Breast epithelium (tissue), 4 donors: ENCODE measurements around the gene MTUS2. TPM values are rescaled to one million over a fixed set of nuclear protein-coding genes. Genes with fewer than 3 reads are reported as not detected.

ENCODE experiments used
- DNase-seq, 2 donors: peaks; one replicate each; pipeline ENCODE4 v3.0.0-alpha.2; 2019; ENCODE audit warnings: low spot score in 2 of 2
- H3K27ac ChIP-seq, 2 donors: fragments of 200-600 bp; sonication (generic) in 1 of 2; one replicate each; pipeline ENCODE4 v1.5.1; 2016 to 2019; ENCODE audit warnings: mild to moderate bottlenecking in 1 of 2
- H3K27me3 ChIP-seq, 2 donors: fragments of 200-600 bp; sonication (generic) in 1 of 2; one replicate each; pipeline versions ENCODE4 v1.5.1 to v1.6.0; 2017 to 2019; ENCODE audit warnings: control low read depth in 1 of 2, mild to moderate bottlenecking in 1 of 2
- H3K36me3 ChIP-seq: fragments of 200-600 bp; one replicate; pipeline ENCODE4 v1.5.1; 2019
- H3K4me1 ChIP-seq, 2 donors: fragments of 200-600 bp; sonication (generic); one replicate each; pipeline ENCODE4 v1.5.1; 2016 to 2019; ENCODE audit warnings: control low read depth in 1 of 2
- H3K4me3 ChIP-seq, 3 donors: fragments of 200-600 bp; sonication (generic); 1 replicate in 2 of 3; 2 replicates in 1 of 3; pipeline ENCODE4 v1.5.1; 2016 to 2019; ENCODE audit warnings: mild to moderate bottlenecking in 3 of 3, moderate library complexity in 2 of 3
- H3K9me3 ChIP-seq, 2 donors: fragments of 200-600 bp; sonication (generic) in 1 of 2; one replicate each; pipeline ENCODE4 v1.5.1; 2016 to 2019; ENCODE audit warnings: control low read depth in 1 of 2
- POLR2A ChIP-seq: fragments of 450-650 bp; IDR thresholded peaks from one replicate; pipeline ENCODE4 v1.6.1; 2016; ENCODE audit warnings: antibody characterized with exemption, mild to moderate bottlenecking, moderate library complexity
- POLR2AphosphoS5 ChIP-seq, 3 donors: sonication (generic); formaldehyde crosslinking; IDR thresholded peaks; one replicate each; pipeline ENCODE4 v1.6.1; 2017; ENCODE audit warnings: antibody characterized with exemption in 3 of 3
- intact Hi-C: fragments of 100-400 bp; cut with DNase I; formaldehyde crosslinking; loops from one replicate; pipeline ENCODE4 v1.15.1; 2023; ENCODE audit warnings: low total_unique reads
- total RNA-seq, 3 donors: library from RNA; depleted of rRNA; stranded (reverse); fragments of >200 nt; gene quantifications; one replicate each; pipeline ENCODE4 v1.1.0, GENCODE V29; 2016
- TF ChIP-seq, protein P1 (sequence below), 3 donors: fragments of 450-650 bp; IDR thresholded peaks; one replicate each; pipeline ENCODE4 v1.5.1; 2016 to 2017; ENCODE audit warnings: antibody characterized with exemption in 3 of 3, mild to moderate bottlenecking in 3 of 3, moderate library complexity in 3 of 3

The MTUS2 gene
- total RNA-seq, 3 donors from 2014 or later = under 0.01 to 1.0 TPM; not detected in 1

DNA sequence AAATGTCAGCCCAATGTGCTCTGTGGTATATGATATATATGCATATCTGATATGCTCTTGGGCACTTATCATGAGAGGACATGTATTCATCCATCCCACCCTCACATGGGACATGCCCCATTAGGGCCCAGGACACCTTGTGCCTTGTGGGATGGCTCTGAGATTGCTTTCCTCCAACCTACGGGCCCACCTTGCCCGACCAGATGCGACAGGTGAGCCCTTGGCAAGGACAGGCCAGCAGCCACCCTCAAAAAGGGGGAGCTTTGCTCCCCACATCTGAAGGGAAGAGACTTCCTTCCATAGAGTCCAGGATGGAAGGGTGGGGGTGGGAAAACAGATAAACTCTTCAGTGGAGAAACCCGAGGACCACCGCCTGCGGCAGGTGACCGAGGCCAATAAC is 716.7 kb downstream of the MTUS2 start:
- H3K4me1 ChIP-seq = no peaks in the 10 kb centered on the region
- H3K27me3 ChIP-seq = no peaks in the 10 kb centered on the region
- no peak overlapping the region for H3K4me3 ChIP-seq
- DNase-seq = no peak
- H3K9me3 ChIP-seq = no peaks in the 10 kb centered on the region
- TF ChIP-seq, protein P1, sequence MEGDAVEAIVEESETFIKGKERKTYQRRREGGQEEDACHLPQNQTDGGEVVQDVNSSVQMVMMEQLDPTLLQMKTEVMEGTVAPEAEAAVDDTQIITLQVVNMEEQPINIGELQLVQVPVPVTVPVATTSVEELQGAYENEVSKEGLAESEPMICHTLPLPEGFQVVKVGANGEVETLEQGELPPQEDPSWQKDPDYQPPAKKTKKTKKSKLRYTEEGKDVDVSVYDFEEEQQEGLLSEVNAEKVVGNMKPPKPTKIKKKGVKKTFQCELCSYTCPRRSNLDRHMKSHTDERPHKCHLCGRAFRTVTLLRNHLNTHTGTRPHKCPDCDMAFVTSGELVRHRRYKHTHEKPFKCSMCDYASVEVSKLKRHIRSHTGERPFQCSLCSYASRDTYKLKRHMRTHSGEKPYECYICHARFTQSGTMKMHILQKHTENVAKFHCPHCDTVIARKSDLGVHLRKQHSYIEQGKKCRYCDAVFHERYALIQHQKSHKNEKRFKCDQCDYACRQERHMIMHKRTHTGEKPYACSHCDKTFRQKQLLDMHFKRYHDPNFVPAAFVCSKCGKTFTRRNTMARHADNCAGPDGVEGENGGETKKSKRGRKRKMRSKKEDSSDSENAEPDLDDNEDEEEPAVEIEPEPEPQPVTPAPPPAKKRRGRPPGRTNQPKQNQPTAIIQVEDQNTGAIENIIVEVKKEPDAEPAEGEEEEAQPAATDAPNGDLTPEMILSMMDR (IDR thresholded peaks at IDR 0.05) = no peak
- TF ChIP-seq POLR2AphosphoS5 (IDR thresholded peaks at IDR 0.05) (no peak), POLR2A (no peak)
- no peak overlapping the region for H3K27ac ChIP-seq
- no peaks in the 10 kb centered on the region for H3K36me3 ChIP-seq
- intact Hi-C loops = no loop called here

DNA sequence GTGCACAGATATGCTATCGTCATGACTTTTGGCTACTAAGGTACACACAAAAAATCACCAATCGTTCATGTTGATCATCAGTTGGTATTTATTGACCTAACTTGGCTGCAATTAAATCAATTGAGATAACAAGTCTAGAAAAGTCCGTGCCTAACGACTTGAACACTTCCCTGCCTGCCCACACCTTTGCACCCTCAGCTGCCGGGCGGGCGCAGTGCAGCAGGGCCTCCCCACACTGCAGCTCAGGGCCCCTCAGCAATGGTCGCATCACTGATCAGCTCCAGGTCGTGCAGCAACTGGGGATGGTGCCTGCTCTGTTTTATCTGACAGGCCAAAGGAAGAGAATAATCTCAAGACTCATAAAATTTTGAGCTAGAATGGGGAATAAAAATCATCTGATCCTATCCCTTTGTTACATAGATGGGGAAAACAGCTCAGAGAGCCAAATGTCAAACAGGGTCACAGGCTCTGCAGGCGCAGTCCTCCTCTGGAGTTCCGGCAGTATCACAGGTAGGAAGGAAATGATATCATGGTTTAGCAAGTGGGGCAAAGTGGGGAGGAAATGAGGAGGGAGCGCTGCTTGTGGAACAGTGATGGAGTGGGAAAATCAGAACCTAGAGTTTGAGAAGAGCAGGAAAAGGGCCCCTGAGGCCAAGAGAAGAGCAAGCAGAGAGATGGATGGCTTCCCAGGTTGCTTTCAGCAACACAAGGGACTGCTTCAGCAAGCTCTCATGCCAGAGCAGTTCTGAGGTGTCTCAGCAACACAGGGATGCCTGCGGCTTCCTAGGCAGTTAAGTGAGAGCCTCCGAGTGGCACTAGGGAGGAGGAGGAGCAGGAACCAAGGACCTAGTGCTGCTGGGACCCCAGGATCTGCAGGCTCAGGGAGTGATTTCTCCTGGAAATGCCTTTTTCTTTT is 717.9 kb downstream of the MTUS2 start:
- no peak overlapping the region for H3K27ac ChIP-seq

DNA sequence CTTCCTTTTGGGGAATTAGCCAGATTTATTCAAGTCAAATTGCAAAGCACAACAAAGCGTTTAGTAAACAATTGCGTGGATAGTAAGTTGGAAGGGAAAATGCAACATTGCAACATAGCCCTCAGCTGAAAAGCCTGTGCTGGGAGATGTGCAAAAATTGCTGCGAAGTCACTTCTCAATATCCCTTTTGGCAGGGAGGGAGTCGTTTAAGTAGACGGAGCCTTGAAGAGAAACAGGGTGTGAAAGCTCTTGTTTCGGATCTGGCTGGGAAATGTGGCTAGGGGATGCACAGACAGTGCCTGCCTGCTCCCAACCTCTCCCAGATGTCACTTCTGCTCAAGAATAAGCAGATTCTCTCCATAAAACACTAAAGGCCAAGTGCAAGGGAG is 718.5 kb downstream of the MTUS2 start:
- no peak overlapping the region for H3K4me3 ChIP-seq
- H3K27me3 ChIP-seq = no peaks in the 10 kb centered on the region
- no peak for TF ChIP-seq POLR2AphosphoS5 (IDR thresholded peaks at IDR 0.05)
- TF ChIP-seq, protein P1 (IDR thresholded peaks at IDR 0.05) = no peak
- no peak for TF ChIP-seq POLR2A
- H3K4me1 ChIP-seq = no peaks in the 10 kb centered on the region
- no peaks in the 10 kb centered on the region for H3K36me3 ChIP-seq
- no peak overlapping the region for H3K27ac ChIP-seq
- no peak for DNase-seq
- intact Hi-C loops = no loop called here
- no peaks in the 10 kb centered on the region for H3K9me3 ChIP-seq

More for the DNA sequence above, 717.9 kb downstream of the MTUS2 start:
- Histone ChIP-seq H3K4me1 (no peaks in the 10 kb centered on the region), H3K9me3 (no peaks in the 10 kb centered on the region), H3K27me3 (no peaks in the 10 kb centered on the region), H3K36me3 (no peaks in the 10 kb centered on the region), H3K4me3 (no peak overlapping the region)
- no peak for DNase-seq
- TF ChIP-seq POLR2A = no peak
- TF ChIP-seq, protein P1 (IDR thresholded peaks at IDR 0.05) = no peak
- TF ChIP-seq POLR2AphosphoS5 (IDR thresholded peaks at IDR 0.05) = no peak
- intact Hi-C loops = no loop called here

DNA sequence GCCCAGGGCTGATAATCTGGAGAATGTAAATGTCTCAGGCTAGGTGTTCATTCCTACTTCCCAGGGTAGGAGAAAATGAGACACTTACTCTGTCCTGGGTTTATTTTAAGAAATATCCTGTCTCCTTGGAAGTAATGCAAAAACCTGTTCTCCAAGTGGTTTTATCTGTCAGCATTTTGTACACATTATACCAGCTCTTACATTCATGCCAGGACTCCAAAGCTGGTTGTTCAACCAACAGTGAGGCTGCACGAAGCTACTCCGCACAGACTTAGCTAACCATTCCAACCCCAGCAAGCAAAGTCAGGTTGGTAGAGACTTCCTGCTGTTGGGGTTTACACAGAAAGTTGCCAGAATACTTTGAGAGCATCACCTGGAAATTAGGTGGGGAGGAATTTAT is 719.7 kb downstream of the MTUS2 start:
- H3K4me1 ChIP-seq = no peaks in the 10 kb centered on the region
- no peak for DNase-seq
- TF ChIP-seq POLR2AphosphoS5 (IDR thresholded peaks at IDR 0.05) = no peak
- TF ChIP-seq, protein P1 (IDR thresholded peaks at IDR 0.05) = no peak
- no peak for TF ChIP-seq POLR2A
- no peak overlapping the region for H3K27ac ChIP-seq
- H3K27me3 ChIP-seq = no peaks in the 10 kb centered on the region
- intact Hi-C loops = no loop called here
- H3K4me3 ChIP-seq = no peak overlapping the region
- no peaks in the 10 kb centered on the region for H3K9me3 ChIP-seq
- H3K36me3 ChIP-seq = no peaks in the 10 kb centered on the region

DNA sequence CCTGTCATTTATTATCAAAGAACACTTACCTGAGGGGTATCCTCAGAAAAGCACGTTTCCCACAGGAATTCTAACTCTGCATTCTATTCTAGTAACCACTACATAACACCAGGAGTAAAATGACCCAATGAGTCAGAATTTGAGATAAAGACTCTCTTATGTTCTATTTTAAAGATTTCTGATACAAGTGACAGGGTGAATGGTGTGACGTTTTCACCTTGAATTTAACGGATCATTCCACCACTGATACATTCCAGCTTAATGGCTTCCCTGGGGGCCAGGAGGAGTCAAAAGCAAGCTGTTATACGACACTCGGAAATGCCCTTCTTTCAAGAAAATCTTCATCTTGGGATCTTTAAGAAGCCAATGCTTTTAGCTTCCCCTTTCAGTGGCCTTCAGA is 720.2 kb downstream of the MTUS2 start:
- no peaks in the 10 kb centered on the region for H3K36me3 ChIP-seq
- H3K27ac ChIP-seq = no peak overlapping the region
- intact Hi-C loops = no loop called here
- H3K9me3 ChIP-seq = no peaks in the 10 kb centered on the region
- TF ChIP-seq POLR2AphosphoS5 (IDR thresholded peaks at IDR 0.05) (no peak), POLR2A (no peak)
- TF ChIP-seq, protein P1 (IDR thresholded peaks at IDR 0.05) = no peak
- no peak overlapping the region for H3K4me3 ChIP-seq
- no peaks in the 10 kb centered on the region for H3K27me3 ChIP-seq
- no peak for DNase-seq
- H3K4me1 ChIP-seq = no peaks in the 10 kb centered on the region
